K562 (cell line): ENCODE data around the gene PLEKHA8. TPM values are rescaled to one million over a fixed set of nuclear protein-coding genes. Genes with fewer than 3 reads are reported as not detected.

Experiments
- EGR1 ChIP-seq: fragments of 450-650 bp; conservative IDR thresholded peaks from 2 replicates; pipeline ENCODE4 v1.6.1; 2017; ENCODE audit warnings: mild to moderate bottlenecking
- ERF ChIP-seq: fragments of 450-650 bp; formaldehyde crosslinking; IDR thresholded peaks from 2 replicates; pipeline ENCODE4 v1.4.0; 2020; ENCODE audit warnings: mild to moderate bottlenecking, mixed read lengths
- HDAC2 ChIP-seq: fragments of 450-650 bp; IDR thresholded peaks from 2 replicates; pipeline ENCODE4 v1.6.1; 2016; ENCODE audit warnings: mild to moderate bottlenecking
- HDGF ChIP-seq: fragments of 450-650 bp; IDR thresholded peaks from 2 replicates; pipeline ENCODE4 v1.6.1; 2016
- IRF1 ChIP-seq: sonication (generic); formaldehyde crosslinking; IDR thresholded peaks from 2 replicates; pipeline ENCODE4 v1.8.0; 2022; ENCODE audit warnings: missing genetic modification reagents, mild to moderate bottlenecking, borderline replicate concordance
- ZNF398 ChIP-seq: fragments of 250-450 bp; sonication (Bioruptor Pico); IDR thresholded peaks from 2 replicates; pipeline ENCODE4 v1.8.0; 2021; ENCODE audit warnings: moderate library complexity, mild to moderate bottlenecking, inconsistent platforms
- ZNF551 ChIP-seq: fragments of 250-450 bp; sonication (Bioruptor Pico); IDR thresholded peaks from 2 replicates; pipeline ENCODE4 v1.5.0; 2021; ENCODE audit warnings: mild to moderate bottlenecking, moderate library complexity
- polyA plus RNA-seq, 8 experiments: library from polyadenylated mRNA; depleted of rRNA in 4 of 8; stranded (reverse) in 5 of 8; unstranded in 3 of 8; fragments of >200 nt; fragmentation: Nextera tagmentation in 2 of 8; fragmentation: Illumina TruSeq in 1 of 8; extraction: Ambion mirVana in 2 of 8; extraction: Trizol in 1 of 8; gene quantifications; 2 replicates each; pipeline versions ENCODE4 v1.2.1 to v1.2.3, GENCODE V29; 2011 to 2014; ENCODE audit warnings: inconsistent platforms in 1 of 8, missing spikeins in 1 of 8
- total RNA-seq, 7 experiments: library from RNA; depleted of rRNA in 6 of 7; stranded (reverse); fragments of >200 nt in 6 of 7; fragmentation: Illumina TruSeq in 2 of 7; extraction: Trizol in 2 of 7; gene quantifications; 2 replicates each; pipeline versions ENCODE4 v1.2.1 to v1.2.3, GENCODE V29; 2011 to 2021; ENCODE audit warnings: low replicate concordance in 1 of 7
- TF ChIP-seq, protein P1 (sequence below), 2 experiments: fragments of 450-650 bp; IDR thresholded peaks; 2 replicates each; pipeline ENCODE4 v1.6.1; 2016; ENCODE audit warnings: mild to moderate bottlenecking in 2 of 2, borderline replicate concordance in 1 of 2, low read depth in 1 of 2, moderate library complexity in 1 of 2
- TF ChIP-seq, protein P2 (sequence below), 2 experiments: fragments of 150-350 bp in 1 of 2; IDR thresholded peaks; 2 replicates each; pipeline ENCODE4 v1.6.1; 2012 to 2016; ENCODE audit warnings: low read depth in 2 of 2, low read length in 2 of 2, mild to moderate bottlenecking in 1 of 2, moderate library complexity in 1 of 2
- TF ChIP-seq, protein P3 (sequence below): sonication (generic); formaldehyde crosslinking; IDR thresholded peaks from 2 replicates; pipeline ENCODE4 v1.9.0; 2022; ENCODE audit warnings: mild to moderate bottlenecking, missing genetic modification reagents

Gene PLEKHA8
- total and polyA plus RNA-seq, 9 of the 15 experiments (the other 6 are each of a cell fraction or from before 2014, with no cell fraction given) = 3.2 to 16.3 (median 11.8) TPM

GRCh38 chr7:30026229-30027064 is 1.8 kb upstream of the PLEKHA8 start, which contains the start of gene FKBP14 (continued):
- TF ChIP-seq ZNF398 (CRISPR knock-in tag) (no peak), EGR1 (no peak), IRF1 (no peak), HDGF (no peak), HDAC2 (no peak), ERF (CRISPR knock-in tag) (no peak), ZNF551 (CRISPR knock-in tag) (no peak)
- TF ChIP-seq, protein P1, sequence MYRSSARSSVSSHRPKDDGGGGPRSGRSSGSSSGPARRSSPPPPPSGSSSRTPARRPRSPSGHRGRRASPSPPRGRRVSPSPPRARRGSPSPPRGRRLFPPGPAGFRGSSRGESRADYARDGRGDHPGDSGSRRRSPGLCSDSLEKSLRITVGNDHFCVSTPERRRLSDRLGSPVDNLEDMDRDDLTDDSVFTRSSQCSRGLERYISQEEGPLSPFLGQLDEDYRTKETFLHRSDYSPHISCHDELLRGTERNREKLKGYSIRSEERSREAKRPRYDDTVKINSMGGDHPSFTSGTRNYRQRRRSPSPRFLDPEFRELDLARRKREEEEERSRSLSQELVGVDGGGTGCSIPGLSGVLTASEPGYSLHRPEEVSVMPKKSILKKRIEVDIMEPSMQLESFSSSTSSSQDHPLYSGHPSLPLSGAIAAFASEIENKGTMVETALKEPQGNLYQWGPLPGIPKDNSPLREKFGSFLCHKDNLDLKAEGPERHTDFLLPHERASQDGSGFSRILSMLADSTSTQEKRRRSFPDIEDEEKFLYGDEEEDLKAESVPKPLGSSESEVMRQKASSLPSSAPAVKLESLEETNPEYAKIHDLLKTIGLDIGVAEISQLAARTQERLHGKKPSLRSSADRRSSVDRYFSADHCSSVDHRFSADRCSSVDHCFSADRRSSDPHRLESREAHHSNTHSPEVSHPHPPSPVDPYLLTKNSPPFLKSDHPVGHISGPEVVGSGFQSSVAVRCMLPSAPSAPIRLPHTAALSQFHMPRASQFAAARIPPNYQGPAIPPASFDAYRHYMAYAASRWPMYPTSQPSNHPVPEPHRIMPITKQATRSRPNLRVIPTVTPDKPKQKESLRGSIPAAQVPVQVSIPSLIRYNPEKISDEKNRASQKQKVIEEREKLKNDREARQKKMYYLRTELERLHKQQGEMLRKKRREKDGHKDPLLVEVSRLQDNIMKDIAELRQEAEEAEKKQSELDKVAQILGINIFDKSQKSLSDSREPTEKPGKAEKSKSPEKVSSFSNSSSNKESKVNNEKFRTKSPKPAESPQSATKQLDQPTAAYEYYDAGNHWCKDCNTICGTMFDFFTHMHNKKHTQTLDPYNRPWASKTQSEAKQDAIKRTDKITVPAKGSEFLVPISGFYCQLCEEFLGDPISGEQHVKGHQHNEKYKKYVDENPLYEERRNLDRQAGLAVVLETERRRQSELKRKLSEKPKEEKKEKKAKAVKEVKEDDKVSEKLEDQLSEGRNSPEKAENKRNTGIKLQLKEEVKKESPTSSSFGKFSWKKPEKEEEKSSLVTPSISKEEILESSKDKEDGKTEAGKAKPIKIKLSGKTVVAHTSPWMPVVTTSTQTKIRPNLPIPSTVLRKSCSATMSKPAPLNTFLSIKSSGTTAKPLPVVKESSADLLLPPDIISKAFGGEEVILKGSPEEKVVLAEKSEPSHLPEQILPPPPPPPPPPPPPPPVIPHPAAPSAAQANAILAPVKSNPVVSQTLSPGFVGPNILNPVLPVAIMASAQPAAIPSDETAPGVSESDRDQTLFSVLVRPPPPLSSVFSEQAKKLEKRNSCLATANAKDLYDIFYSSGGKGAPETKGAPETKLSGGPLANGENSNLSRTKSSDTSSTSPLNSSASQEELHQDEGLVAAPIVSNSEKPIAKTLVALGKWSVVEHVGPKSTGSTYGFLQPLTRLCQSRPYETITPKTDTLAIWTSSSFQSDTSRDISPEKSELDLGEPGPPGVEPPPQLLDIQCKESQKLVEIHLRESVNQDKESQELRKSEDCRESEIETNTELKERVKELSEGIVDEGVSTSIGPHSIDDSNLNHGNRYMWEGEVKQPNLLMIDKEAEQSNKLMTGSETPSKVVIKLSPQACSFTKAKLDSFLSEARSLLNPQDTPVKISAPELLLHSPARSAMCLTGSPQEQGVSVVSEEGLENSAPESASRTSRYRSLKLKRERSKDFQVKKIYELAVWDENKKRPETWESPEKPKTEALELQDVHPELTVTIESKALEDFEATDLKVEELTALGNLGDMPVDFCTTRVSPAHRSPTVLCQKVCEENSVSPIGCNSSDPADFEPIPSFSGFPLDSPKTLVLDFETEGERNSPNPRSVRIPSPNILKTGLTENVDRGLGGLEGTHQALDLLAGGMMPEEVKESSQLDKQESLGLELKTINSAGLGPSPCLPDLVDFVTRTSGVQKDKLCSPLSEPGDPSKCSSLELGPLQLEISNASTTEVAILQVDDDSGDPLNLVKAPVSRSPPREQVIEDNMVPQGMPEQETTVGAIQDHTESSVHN (IDR thresholded peaks at IDR 0.05; ENCODE audit: borderline replicate concordance in 1 of 2, low read depth in 1 of 2) = no peak
- TF ChIP-seq, protein P2, sequence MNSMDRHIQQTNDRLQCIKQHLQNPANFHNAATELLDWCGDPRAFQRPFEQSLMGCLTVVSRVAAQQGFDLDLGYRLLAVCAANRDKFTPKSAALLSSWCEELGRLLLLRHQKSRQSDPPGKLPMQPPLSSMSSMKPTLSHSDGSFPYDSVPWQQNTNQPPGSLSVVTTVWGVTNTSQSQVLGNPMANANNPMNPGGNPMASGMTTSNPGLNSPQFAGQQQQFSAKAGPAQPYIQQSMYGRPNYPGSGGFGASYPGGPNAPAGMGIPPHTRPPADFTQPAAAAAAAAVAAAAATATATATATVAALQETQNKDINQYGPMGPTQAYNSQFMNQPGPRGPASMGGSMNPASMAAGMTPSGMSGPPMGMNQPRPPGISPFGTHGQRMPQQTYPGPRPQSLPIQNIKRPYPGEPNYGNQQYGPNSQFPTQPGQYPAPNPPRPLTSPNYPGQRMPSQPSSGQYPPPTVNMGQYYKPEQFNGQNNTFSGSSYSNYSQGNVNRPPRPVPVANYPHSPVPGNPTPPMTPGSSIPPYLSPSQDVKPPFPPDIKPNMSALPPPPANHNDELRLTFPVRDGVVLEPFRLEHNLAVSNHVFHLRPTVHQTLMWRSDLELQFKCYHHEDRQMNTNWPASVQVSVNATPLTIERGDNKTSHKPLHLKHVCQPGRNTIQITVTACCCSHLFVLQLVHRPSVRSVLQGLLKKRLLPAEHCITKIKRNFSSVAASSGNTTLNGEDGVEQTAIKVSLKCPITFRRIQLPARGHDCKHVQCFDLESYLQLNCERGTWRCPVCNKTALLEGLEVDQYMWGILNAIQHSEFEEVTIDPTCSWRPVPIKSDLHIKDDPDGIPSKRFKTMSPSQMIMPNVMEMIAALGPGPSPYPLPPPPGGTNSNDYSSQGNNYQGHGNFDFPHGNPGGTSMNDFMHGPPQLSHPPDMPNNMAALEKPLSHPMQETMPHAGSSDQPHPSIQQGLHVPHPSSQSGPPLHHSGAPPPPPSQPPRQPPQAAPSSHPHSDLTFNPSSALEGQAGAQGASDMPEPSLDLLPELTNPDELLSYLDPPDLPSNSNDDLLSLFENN (IDR thresholded peaks at IDR 0.05; ENCODE audit: low read depth in 2 of 2, low read length in 2 of 2) = peak in 1 of 2 experiments; percentile 8; a peak in 1 of 4 replicates
- TF ChIP-seq, protein P3, sequence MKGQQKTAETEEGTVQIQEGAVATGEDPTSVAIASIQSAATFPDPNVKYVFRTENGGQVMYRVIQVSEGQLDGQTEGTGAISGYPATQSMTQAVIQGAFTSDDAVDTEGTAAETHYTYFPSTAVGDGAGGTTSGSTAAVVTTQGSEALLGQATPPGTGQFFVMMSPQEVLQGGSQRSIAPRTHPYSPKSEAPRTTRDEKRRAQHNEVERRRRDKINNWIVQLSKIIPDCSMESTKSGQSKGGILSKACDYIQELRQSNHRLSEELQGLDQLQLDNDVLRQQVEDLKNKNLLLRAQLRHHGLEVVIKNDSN (CRISPR knock-in tag) = no peak
